GM21423 (cell line): ENCODE measurements around the gene TRIM65.

Experiments
- ATAC-seq: cut with Tn5 transposase; IDR thresholded peaks from one replicate; pipeline ENCODE4 v1.9.1; 2021; ENCODE audit warnings: mild to moderate bottlenecking, moderate library complexity; ENCODE audit not compliant: unreplicated experiment

TRIM65 gene

GRCh38 chr17:75839942-75840798 is 56.6 kb downstream of the TRIM65 start:
- ATAC-seq: no peak
